Lower leg skin (tissue), 3 donors: ENCODE measurements around the gene COL9A3.

Experiments used
- POLR2A ChIP-seq, 2 donors: fragments of 450-650 bp; IDR thresholded peaks; one replicate each; pipeline ENCODE4 v1.6.1; 2016 to 2017; ENCODE audit warnings: antibody characterized with exemption in 2 of 2, mild to moderate bottlenecking in 1 of 2, moderate library complexity in 1 of 2
- TF ChIP-seq, protein P1 (sequence below), 3 donors: fragments of 450-650 bp; IDR thresholded peaks; one replicate each; pipeline ENCODE4 v1.5.1; 2016; ENCODE audit warnings: antibody characterized with exemption in 3 of 3, mild to moderate bottlenecking in 3 of 3, moderate library complexity in 2 of 3

GRCh38 chr20:62845416-62846160, 28.7 kb downstream of the COL9A3 start:
- TF ChIP-seq, protein P1, sequence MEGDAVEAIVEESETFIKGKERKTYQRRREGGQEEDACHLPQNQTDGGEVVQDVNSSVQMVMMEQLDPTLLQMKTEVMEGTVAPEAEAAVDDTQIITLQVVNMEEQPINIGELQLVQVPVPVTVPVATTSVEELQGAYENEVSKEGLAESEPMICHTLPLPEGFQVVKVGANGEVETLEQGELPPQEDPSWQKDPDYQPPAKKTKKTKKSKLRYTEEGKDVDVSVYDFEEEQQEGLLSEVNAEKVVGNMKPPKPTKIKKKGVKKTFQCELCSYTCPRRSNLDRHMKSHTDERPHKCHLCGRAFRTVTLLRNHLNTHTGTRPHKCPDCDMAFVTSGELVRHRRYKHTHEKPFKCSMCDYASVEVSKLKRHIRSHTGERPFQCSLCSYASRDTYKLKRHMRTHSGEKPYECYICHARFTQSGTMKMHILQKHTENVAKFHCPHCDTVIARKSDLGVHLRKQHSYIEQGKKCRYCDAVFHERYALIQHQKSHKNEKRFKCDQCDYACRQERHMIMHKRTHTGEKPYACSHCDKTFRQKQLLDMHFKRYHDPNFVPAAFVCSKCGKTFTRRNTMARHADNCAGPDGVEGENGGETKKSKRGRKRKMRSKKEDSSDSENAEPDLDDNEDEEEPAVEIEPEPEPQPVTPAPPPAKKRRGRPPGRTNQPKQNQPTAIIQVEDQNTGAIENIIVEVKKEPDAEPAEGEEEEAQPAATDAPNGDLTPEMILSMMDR (IDR thresholded peaks at IDR 0.05): no peak
- TF ChIP-seq POLR2A (IDR thresholded peaks at IDR 0.05): no peak
